Activated B cell treated with CpG ODN at 0.5 μM for 24 hours (primary cell): ENCODE results near the gene EMC1. TPM values are rescaled to one million over a fixed set of nuclear protein-coding genes. Genes with fewer than 3 reads are reported as not detected.
"Not testable (repeated sequence)": the region's sequence is repeated elsewhere in the genome, so short reads cannot be mapped to it uniquely, and the experiment has no call there.

Source experiments
- ATAC-seq: fragments of 200-7000 bp; cut with Tn5 transposase; one replicate; pipeline ENCODE4 v1.10.0; 2021; ENCODE audit warnings: low read depth, mild to moderate bottlenecking, moderate library complexity
- CTCF ChIA-PET: fragments of 350-600 bp; sonication (Branson Sonifier 250); formaldehyde crosslinking; loops from one replicate; lab custom pipeline; 2021; ENCODE audit warnings: antibody characterized with exemption; lab: Charles Lee
- POLR2A ChIA-PET: fragments of 350-600 bp; sonication (Branson Sonifier 250); formaldehyde crosslinking; loops from one replicate; lab custom pipeline; 2021; ENCODE audit warnings: antibody characterized with exemption; lab: Charles Lee
- DNase-seq: peaks from one replicate; pipeline ENCODE4 v3.0.0; 2022
- H3K27ac Mint-ChIP-seq: one replicate; pipeline ENCODE4 v1.8.0; 2020; ENCODE audit warnings: mixed read lengths
- H3K27me3 Mint-ChIP-seq: one replicate; pipeline ENCODE4 v1.8.0; 2021; ENCODE audit warnings: mixed read lengths
- H3K36me3 Mint-ChIP-seq: one replicate; pipeline ENCODE4 v1.8.0; 2021; ENCODE audit warnings: low read depth, mixed read lengths
- H3K4me1 Mint-ChIP-seq: one replicate; pipeline ENCODE4 v1.8.0; 2021; ENCODE audit warnings: mixed read lengths
- H3K4me3 Mint-ChIP-seq: one replicate; pipeline ENCODE4 v1.8.0; 2020; ENCODE audit warnings: mild to moderate bottlenecking, mixed read lengths
- H3K9me3 Mint-ChIP-seq: one replicate; pipeline ENCODE4 v1.8.0; 2020; ENCODE audit warnings: mixed read lengths
- CTCF ChIP-seq: fragments of 200-600 bp; IDR thresholded peaks from one replicate; pipeline ENCODE4 v1.8.0; 2022; ENCODE audit warnings: antibody characterized with exemption, mild to moderate bottlenecking
- intact Hi-C: fragments of 100-400 bp; cut with micrococcal nuclease; formaldehyde crosslinking; loops from one replicate; pipeline ENCODE4 v1.15.1; 2024
- total RNA-seq: library from RNA; stranded (reverse); gene quantifications from 2 replicates; pipeline ENCODE4 v1.2.3, GENCODE V29; 2022

EMC1 gene
- total RNA-seq, 1 donor from 2014 or later, result 42.7 TPM

- Mint-ChIP-seq H3K27ac (no peak overlapping the region), H3K4me3 (no peak overlapping the region), H3K4me1 (no peaks in the 10 kb centered on the region), H3K36me3 (peaks cover 89% of the 10 kb centered on the region), H3K9me3 (no peaks in the 10 kb centered on the region), H3K27me3 (no peaks in the 10 kb centered on the region)
- no peak for ATAC-seq
- CTCF ChIA-PET, result no interaction called here
- no peak for DNase-seq
- POLR2A ChIA-PET, result no interaction called here
- TF ChIP-seq CTCF, result no peak
- intact Hi-C loops, result no loop called here
These were observed 65.3 kb downstream of the EMC1 start for GRCh38 chr1:19186001-19186400.

- no peak for TF ChIP-seq CTCF
- no peak overlapping the region for H3K4me3 Mint-ChIP-seq
- DNase-seq (no peak), ATAC-seq (no peak)
- H3K27ac Mint-ChIP-seq, result no peak overlapping the region
- H3K27me3 Mint-ChIP-seq, result no peaks in the 10 kb centered on the region
- no peaks in the 10 kb centered on the region for H3K9me3 Mint-ChIP-seq
- H3K36me3 Mint-ChIP-seq, result peaks cover 92% of the 10 kb centered on the region
- ChIA-PET CTCF (no interaction called here), POLR2A (no interaction called here)
- H3K4me1 Mint-ChIP-seq, result no peaks in the 10 kb centered on the region
- intact Hi-C loops, result no loop called here
These were observed 69.1 kb downstream of the EMC1 start for GRCh38 chr1:19182223-19182622.

GRCh38 chr1:19180265-19180657 lies 71.1 kb downstream of the EMC1 start:
- peaks cover 92% of the 10 kb centered on the region for H3K36me3 Mint-ChIP-seq
- intact Hi-C loops, result loop anchor here (2.0 kb wide), 1 partner anchor 61 kb away; no protein-coding TSS in a partner anchor
- DNase-seq, H3K9me3 Mint-ChIP-seq, POLR2A ChIA-PET, H3K27ac Mint-ChIP-seq, H3K4me3 Mint-ChIP-seq, H3K27me3 Mint-ChIP-seq, H3K4me1 Mint-ChIP-seq, ATAC-seq: not testable (repeated sequence)
- CTCF ChIA-PET, result interaction anchor here (1.1 to 1.3 kb wide), 2 partner anchors 10 to 61 kb away, joined by 4 to 9 read pairs; no protein-coding TSS in a partner anchor

- ATAC-seq (no peak), DNase-seq (no peak)
- intact Hi-C loops, result loop anchor here (2.0 kb wide), 1 partner anchor 61 kb away; no protein-coding TSS in a partner anchor
- Mint-ChIP-seq H3K4me1 (no peaks in the 10 kb centered on the region), H3K27me3 (no peaks in the 10 kb centered on the region), H3K27ac (no peak overlapping the region), H3K4me3 (no peak overlapping the region), H3K9me3 (no peaks in the 10 kb centered on the region), H3K36me3 (peaks cover 92% of the 10 kb centered on the region)
- ChIA-PET POLR2A (no interaction called here), CTCF (interaction anchor here (0.7 to 1.3 kb wide), 4 partner anchors 10 to 471 kb away, joined by 3 to 9 read pairs (median 4); no protein-coding TSS in a partner anchor)
- no peak for TF ChIP-seq CTCF
These were observed 71.6 kb downstream of the EMC1 start for GRCh38 chr1:19179597-19180264.

- TF ChIP-seq CTCF, result no peak
- ATAC-seq (no peak), DNase-seq (no peak)
- no peaks in the 10 kb centered on the region for H3K9me3 Mint-ChIP-seq
- intact Hi-C loops, result no loop called here
- H3K27me3 Mint-ChIP-seq, result no peaks in the 10 kb centered on the region
- no peak overlapping the region for H3K4me3 Mint-ChIP-seq
- H3K4me1 Mint-ChIP-seq, result no peaks in the 10 kb centered on the region
- ChIA-PET CTCF (interaction anchor here (0.7 to 1.3 kb wide), 3 partner anchors 12 to 472 kb away, joined by 3 to 9 read pairs (median 5); no protein-coding TSS in a partner anchor), POLR2A (no interaction called here)
- peaks cover 92% of the 10 kb centered on the region for H3K36me3 Mint-ChIP-seq
- H3K27ac Mint-ChIP-seq, result no peak overlapping the region
These were observed 72.5 kb downstream of the EMC1 start for GRCh38 chr1:19178734-19179398.
